NCI-H1436 treated with DMSO at 0.1 percent for 48 hours (cell line): ENCODE measurements around the gene CASP5.

Experiments used
- DNase-seq: peaks from one replicate; lab custom pipeline; 2025; lab: John Stamatoyannopoulos, UW

The CASP5 gene

DNA sequence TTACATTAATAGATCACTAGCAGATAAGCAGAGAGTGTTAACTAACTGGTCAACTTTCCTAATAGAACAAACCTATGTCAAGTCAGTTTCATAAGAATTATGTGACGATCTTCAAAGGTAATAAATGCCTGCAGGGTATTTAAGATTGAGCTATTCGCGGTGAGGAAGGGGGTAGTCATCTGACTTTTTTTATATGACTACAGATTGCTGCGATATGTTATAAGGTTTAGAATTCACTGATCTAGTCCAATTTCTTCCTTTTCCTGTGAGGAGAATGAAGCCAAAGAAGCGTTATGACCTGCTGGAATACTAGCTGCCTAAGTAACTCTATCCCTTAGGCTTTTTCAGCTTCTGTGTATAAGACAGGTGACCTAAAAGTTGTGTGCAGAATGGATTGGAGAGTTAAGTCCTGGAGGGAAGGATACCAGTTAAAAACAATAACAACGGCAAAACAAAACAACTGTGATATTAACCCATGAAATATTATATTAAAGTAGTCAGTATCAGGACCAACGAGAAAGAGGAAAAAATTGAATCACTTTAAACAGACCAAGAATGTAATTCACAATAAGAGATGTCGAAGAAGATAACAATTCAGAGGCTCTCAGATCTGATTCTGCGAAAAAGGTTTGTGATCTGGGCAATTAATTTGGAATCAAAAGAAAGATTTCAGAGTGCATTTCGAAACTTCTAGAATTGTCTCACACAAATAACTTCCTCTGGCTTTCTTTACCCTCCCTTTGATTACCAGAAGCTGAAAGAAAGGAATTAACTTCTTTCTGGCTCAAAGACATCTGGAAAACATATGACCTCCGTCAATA lies 55.2 kb downstream of the CASP5 start:
- no peak for DNase-seq

DNA sequence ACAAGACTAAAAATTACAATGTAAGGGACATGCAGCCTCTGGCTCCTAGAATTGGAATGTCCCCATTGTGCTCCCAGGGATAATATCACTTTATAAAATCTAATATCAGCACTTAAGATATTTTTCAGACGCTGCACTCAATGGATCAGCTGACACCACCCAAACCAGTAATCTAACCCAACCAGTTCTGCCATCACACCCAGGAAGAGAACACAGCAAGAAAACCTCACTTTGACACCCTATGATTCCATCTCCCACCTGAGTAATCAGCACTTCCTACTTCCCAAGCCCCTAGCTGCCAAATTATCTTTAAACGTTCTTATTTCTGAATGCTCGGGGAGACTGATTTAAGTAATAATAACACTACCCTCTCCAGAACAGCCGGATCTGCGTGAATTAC lies 57.2 kb downstream of the CASP5 start:
- DNase-seq, result no peak

GRCh38 chr11:104964247-104964646 lies 58.7 kb downstream of the CASP5 start:
- DNase-seq, result no peak

DNA sequence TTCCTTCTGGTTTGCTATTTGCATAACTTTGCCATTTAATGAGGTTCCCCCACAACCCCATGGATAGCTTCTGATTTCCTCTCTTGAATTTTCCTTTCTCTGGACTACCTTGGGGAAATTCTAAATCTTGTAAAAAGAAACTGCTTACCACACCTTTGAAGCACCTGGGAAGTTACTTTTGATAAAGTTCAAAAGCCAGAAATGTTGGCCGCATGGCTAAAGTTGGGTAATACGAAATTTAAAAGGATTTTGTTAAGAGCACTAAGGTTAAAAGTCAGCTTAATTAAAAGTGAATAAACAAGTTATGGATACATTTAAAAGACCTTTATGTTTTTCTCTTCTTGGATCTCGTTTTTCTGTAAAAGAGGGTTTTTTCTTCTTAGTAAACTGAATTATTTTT lies 60.1 kb downstream of the CASP5 start:
- no peak for DNase-seq

GRCh38 chr11:104957280-104957679 lies 65.7 kb downstream of the CASP5 start:
- DNase-seq, result no peak

DNA sequence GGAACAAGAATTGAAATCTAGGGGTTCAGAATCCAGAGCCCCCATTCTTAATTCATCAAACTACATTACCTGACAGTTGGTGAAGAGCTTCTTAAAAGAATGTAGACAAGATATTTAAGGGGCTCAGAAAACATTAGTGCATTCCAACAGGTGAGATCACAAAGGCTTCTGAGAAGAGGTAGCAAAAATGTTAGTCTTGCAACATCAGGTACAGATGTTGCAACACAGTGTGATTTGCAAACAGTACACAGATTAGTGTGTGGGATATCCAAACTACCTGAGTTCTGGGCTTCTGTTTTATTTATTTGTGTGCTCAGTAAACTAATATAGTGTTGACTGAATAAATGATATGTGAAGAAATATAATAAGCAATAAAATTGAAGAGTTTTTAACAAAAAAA lies 66.4 kb downstream of the CASP5 start:
- DNase-seq, result no peak

DNA sequence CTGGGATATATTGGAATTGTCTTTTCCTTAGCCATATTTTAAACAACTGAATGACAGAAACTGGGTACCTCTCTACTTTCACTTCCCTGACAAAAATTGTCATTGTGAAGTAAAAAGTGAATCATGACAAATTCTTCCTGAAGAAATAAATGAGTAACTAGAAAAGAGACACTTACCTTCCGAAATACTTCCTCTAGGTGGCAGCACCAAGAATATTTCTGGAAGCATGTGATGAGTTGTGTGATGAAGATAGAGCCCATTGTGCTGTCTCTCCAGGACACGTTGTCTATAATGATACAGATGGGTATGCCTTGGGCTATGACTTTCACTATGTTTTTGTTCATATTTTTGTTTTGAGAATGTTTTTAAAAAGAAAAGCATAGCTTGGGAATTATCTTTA lies 76.1 kb downstream of the CASP5 start:
- no peak for DNase-seq
